Erythroblast (primary cell): Measurements from ENCODE around the gene EFHC2.

Experiments
- GATA1 ChIP-seq: IDR thresholded peaks from 2 replicates; pipeline ENCODE4 v1.6.1; 2011; ENCODE audit warnings: low read depth, mild to moderate bottlenecking, control low read depth, low read length, moderate library complexity
- POLR2A ChIP-seq: IDR thresholded peaks from 2 replicates; pipeline ENCODE4 v1.6.1; 2011; ENCODE audit warnings: mild to moderate bottlenecking, low read length

DNA sequence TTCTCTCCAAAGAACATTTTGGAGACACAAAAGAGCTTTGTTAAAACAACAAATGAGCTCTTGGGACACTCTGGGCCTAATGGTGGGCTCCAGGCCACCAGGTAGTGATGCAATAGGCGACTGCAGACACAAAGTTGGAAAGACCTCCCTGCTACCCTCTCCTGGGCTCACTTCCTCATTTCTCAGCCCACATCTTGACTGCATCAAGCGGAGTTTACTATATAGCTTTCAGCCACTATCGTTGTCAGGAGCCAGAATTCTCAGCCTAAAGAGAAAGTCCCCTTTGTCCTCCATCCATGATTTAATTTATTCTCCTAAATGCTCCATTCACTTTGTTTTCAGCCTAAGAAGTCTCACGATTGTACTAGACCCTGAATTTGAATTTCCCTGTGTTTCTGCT, 114.9 kb downstream of the EFHC2 start:
- TF ChIP-seq POLR2A: no peak
- no peak for TF ChIP-seq GATA1
